Activated CD4-positive, alpha-beta T cell treated with anti-CD3 and anti-CD28 coated beads for 1 hour (primary cell): Measurements from ENCODE around the gene COL18A1.
"Not testable (repeated sequence)": the region's sequence is repeated elsewhere in the genome, so short reads cannot be mapped to it uniquely, and the experiment has no call there.

ENCODE experiments used
- DNase-seq: peaks from one replicate; pipeline ENCODE4 v3.0.0-alpha.2; 2020

COL18A1 gene

DNA sequence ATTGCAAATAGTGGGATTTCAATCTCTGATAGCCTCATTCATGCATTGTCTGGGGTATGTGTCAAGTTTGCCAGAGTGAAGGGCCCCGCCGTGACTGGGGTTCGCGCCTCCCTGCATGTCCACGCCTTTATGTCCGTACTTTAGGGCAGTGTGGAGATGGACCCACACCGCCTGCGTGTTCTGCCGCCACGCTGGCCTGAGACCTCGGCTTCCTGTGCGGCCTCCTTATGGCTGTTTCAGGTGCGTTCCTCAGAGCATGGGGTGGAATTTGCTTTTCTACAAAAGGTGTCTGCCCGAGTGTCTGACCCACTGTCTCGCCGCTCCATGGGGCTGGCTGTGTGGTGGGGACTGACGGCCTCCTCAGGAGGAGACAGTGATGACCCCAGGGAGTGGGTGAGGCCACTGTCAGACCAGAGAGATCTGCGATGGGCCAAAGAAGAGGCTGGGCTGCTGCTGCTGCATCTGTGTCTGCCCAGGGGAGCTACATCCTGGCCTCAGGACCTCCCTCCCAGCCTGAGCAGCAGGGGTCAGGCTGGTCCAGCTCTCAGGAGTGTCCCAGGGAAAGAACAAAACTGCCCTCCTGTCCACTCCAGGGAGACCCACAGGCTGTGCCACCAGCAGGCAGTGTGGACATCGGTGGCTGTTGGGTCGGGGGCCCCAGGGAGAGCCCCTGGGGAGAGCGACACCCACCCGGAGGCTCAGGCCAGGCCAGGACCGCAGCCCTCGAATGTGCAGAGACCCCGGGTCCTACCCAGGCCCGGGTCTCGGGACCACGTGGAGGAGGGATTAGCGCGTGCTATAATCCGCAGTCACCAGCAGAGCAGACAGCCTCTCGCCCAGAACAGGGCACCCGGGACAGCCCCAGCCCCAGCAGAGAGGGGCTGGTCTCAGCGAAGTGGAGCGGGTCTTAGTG is 147.1 kb downstream of the COL18A1 start:
- no peak for DNase-seq

DNA sequence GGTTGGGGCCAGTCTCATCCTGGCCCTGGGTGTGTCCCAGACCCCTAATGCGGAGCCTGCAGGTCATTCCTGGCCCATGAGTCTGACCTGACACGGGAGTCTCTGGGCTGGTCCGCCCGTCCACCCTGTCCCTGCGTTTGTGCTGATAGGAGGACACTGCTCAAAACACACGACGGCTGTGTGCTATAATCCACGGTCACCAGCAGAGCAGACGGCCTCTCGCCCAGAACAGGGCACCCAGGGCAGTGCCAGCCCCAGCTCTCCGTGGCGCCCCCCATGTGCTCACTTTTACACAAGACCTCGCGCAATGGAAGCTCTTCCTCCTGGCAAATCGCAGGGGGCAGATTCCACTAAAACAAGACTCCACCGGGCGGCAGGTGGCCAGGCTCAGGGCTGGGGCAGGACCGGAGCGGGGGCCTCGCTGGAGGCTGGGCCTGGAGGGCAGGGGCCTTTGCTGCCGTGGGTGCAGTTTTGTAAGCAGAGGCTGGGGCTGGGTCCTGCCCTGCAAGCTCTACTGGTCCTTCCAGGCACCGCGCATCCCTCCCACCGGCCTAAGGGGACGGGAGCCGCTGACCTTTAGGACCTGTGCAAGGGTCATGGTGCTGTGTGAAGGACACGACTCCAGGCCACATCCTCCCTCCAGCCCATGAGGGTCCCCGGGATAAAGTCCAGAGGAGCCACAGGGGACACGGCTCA is 147.9 kb downstream of the COL18A1 start:
- no peak for DNase-seq

DNA sequence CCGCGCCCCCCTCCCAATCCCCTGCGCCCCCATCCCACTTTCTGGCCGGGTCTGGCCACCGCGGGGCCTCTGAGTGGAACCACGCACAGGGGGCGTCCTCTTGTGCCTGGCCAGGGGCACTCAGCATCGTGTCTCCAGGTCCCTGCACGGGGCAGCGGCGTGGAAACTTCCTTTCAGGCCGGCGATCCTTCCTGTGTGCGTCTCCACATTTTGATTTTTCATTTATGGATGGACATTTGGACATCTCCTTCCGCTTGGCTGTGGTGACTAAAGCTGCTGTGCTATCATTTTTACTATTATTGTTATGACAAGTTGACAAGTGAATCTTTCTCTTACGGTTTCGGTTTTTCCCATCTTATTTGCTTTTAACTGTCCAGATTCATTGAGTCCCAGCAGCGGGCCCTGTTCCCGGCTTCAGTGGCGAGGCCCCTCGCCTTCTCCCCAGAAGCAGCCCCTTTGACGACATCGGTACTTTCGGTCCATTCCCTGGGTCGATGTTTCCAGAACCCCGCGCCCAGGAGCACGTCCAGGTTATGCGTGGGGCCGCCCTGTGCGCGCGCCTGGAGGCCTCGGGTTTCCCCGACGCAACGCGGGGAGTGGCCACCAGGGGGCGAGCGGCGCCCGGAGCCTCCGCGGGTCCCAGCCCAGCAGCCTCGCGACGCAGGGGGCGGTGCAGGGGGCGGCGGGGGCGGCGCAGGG is 149.7 kb downstream of the COL18A1 start:
- DNase-seq, result peak; percentile 87

DNA sequence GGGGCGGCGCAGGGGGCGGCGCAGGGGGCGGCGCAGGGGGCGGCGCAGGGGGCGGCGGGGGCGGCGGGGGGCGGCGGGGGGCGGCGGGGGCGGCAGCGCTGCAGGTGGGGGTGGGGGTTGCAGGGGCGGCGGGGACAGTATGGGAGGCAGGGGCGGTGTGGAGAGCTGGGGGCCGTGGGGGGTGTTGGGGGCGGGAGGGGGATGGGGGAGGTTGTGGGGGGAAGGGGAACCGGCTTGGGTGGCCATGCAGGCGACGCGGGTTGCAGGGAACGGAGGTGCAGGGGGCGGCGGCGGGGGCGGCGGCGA is 150.2 kb downstream of the COL18A1 start:
- DNase-seq, result no peak

DNA sequence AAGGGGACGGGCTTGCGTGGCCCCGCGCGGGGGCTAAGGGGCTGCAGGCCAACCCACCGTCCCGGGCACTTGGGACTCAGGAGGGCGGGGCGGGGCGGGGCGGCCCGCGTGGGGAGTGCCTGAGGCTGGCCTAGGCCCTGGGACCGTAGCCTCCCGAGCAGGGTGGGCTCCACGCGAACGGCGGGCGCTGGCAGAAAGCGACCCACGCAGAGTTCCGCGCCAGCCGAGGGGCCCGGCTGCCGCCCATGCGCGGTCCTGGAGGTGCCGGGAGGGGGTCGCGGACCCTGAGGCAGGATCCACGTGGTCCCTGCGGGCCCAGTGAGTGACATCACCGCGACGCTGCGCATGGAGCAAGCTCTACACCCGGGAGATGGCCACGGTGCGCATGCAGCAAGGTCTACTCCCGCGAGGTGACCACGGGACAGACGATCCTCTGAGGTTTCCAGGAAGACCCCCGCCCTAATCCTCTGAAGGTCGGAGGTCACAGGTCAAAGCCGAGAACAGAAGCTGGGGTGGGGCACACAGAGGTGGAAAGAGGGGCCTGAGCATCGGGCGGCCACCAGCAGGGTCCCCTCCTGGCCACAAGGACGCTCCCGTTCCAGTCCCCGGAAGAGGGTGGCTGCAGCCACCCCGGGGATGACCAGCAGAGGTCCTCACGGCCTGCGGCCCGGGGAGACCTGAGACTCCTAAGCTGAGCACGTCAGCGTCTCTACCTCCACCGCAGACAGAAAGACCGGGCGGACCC is 150.8 kb downstream of the COL18A1 start:
- DNase-seq, result peak; percentile 37

DNA sequence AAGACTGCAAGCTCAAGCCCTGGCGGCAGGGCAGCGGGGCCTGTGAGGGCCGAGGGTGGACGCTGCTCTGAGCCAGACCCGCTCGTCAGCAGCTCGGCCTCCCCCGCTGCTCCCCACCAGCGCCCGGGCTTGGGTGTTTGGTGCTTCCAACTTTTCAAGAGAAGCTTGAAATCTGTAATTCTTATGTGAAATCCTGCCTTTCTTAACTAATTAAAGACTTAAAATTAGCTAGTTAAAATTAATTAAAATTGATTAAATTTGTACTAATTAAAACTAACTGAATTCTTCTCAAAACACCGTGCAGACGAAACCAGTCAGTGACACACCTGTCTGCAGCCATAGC is 151.3 kb downstream of the COL18A1 start:
- DNase-seq, result no peak

DNA sequence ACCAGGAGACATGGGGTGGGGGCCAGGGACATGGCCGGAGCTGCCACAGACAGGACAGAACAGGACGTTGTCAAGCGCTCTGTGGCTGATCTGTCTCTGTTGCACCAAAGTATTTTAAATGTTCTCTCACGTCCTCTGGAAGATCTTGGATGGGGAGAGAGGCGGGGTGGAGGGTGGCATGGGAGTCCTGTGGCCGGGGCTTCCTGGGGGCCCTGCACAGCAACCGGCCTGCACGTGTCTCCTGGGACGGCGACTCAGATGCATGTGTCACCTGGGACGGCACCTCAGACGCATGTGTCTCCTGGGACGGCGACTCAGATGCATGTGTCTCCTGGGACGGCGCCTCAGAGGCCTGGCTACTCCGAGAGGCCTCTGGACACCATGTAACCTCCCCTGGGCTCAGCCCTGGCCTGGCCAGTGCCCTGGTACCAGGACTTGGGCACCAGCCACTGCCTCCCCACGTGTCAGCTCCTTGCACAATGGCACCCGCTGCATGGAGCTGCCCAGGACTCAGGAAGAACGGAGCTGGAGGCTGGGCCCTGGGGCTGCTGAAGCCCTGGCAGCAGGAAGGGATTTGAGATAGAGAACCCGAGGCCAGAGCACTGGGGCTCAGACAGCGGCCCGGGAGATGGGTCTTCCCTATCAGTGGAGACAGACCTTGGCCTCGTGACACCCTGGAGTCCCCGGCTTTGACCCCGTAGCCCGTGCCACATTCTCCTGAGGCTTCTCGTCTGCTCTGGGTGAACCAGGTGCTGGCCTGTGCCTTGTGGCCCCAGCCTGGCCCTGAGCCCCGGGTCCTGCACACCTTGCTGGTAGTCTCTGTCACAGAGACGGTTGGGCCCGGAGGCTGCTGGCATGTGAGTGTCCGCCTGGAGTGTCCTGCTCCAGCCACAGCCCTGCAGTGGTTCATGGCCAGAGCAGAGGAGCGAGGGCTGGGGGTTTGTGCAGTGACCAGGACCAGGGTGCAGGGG is 152.0 kb downstream of the COL18A1 start:
- DNase-seq, result no peak

DNA sequence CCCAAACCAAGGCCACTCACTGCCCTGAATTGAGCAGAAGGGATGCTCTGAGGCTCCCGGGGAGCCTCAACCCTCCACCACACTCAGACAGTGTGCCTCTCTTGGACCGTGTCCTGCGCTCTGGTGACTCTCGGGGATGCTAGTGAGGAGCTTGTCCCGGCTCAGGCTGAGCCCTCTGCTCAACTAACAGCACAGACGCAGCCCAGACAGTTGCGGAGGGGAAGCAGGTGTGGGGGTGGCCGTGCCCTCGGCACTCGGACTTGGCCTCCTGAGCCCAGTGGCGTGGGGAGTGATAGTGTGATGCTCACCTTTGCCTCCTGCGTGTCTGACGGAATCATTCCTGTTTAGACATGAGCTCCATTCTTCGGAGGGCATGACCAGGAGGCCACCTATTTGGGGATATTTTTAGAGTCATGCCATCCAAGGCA is 152.7 kb downstream of the COL18A1 start:
- DNase-seq, result no peak

DNA sequence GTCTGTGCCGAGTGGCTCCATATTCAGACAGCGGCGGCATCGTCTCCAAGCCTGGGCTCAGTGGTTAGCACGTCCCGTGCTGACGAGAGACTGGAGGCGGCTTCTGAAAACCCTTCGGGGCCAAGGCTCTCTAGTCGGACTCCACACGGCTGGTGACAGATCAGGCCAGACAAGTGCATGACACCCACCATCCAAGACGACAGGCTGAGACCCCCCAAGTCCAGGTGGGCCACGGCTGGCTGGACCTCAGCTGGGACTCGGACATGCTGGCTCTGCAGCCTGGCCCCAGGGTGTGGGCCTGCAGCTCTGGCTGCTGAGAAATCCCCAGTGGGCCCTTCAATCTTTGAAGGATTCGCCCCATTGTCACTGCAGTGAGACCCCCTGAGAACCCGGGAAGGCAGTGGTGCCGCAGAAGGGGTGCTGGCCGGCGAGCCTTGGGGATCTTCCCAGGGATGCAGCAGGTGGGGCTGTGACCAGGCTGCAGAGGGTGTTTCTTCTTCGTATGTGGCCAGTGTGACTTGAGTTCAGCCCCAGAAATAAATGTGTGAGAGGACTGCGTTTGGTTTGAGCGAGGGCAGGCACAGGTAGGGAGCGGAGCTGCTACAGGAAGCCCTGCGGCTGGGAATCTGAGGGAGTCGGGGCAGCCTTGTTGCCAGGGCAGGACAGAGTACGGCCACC is 153.2 kb downstream of the COL18A1 start:
- no peak for DNase-seq

DNA sequence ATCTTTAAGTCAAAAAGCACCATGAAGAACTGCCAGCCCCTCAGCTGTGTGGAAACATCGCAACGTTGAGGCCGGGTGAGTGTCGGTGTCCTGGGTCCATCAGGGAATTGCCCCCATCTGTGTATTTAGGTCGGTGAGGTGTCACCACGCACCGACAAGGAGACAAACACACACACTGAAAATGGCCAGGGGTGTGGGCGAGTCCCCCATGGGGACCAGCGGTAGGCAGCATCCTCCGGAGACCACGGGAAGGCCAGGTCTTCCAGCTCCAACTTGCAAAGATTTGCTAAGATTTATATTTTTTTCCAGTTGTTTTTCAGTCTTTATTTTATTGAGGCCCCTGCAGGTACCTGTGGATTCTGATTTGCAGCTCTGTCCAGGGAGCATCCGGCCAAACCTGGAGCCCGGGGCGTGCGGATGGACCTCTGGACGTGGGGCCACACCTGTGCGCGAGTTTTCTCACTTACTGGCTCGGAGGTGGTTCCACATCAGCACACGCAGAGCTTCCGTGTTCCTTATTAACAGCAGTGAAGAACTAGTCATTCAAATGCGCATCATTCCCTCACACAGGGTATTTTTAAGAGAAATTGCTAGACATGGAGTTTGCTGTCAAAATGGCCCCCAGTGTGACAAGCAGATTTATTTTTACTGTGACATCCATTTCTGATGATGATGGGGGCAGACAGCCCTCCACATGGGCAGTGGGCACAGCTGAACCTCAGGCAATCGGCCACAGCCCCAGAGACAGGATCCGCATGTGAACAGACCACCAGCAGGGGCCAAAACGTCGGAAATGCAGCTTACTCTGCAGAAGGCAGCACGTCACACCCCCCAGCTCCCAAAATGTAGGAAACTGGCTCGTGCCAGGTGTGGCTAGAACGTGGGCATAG is 154.5 kb downstream of the COL18A1 start:
- no peak for DNase-seq

DNA sequence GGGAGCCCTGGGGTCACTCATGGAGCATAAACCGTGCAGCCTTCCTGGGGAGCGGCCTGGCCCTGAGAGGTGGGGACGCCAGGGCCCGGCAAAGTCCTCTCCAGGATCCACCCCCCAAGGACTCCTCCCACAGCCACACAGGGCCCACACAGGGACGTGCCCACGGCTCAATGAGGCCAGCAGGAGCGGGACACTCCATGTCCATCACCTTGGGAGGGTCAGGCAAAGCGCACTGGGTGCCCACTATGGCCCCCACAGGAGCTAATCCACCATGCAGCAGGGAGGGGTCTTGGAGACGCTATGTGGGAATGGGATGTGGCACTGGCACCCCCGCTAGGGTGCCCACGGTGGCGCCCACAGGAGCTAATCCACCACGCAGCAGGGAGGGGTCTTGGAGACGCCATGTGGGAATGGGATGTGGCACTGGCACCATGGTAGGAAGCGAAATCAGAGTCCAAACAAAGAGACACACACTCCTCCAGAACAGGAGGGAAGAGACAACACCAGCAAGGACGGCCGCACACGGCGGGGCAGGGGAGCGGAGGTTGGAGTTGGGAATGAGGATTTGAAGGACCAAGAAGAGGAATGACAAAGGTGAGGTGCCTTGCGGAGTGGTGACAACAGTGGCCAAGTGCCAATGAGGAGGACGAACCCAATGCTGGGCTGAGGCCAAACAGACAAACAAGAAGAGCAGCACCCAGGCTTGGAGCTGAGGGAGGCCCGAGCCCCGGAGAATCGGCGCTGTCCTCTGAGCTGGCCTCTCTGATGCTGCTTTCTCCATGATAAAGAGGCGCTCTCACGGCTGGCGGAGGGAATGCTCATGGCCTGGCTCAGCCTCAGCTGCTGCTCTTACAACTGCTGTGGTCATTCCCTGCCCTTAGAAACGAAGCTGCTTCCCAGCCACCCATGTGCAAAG is 155.4 kb downstream of the COL18A1 start:
- no peak for DNase-seq

DNA sequence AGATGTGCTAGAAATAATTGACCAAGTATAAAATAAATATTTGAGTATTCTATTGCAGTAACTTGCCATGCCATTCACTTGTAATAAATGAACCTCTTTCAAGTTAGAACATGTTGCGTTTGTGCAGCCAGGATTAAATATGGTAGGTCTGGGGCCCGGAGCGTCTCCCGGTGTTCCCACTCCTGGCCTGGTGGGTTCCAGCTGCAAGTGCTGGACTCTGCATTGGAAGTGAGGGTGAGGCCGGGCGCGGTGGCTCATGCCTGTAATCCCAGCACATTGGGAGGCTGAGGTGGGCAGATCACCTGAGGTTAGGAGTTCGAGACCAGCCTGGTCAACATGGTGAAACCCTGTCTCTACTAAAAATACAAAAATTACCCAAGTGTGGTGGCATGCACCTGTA is 156.3 kb downstream of the COL18A1 start:
- DNase-seq, result not testable (repeated sequence)

DNA sequence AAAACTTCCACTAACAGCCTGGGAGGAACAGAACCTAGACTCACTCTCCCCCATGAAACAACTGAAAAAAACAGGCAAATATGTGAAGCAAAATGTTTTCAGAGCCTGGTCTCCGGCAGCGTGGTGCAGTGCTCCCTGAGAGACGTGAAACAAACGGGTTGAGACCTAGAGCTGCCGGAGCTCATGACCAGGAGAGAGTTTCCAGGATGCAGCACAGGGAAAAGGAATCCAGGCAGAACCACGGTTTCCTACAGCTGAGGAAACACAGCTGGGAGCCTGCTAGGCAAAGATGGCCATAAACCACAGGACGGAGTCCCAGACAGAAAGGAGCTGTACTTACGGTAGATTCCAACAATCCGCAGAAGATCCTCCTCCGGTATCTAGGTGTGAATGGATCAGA is 157.4 kb downstream of the COL18A1 start:
- no peak for DNase-seq

DNA sequence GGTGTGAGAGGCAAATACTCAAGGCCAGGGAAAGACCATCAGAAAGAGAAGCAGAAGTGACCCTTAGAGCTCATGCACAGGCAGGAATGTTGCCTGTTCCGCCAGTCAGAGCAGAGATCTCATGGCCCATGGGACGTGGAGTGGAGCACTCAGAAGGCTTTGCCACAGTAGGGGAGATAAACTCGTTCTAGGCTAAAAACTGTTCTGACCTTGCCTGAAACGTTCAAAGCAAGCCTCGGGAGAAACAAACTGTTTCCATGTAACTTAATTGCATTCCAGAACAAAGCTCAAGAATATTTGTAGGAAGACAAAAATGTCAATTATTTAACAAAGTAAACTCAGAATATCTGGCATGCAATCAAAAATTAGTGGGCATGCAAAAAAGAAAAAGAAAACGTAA is 158.0 kb downstream of the COL18A1 start:
- no peak for DNase-seq
